Measurements from ENCODE around the gene ARSB.

ARSB gene

GRCh38 chr5:78746021-78746770, 238.9 kb downstream of the ARSB start:
- no peak for TF ChIP-seq CTCF (IDR thresholded peaks at IDR 0.05)

GRCh38 chr5:78744951-78745534, 240.1 kb downstream of the ARSB start:
- TF ChIP-seq CTCF (IDR thresholded peaks at IDR 0.05): no peak

GRCh38 chr5:78741019-78741418, 244.1 kb downstream of the ARSB start:
- no peak for TF ChIP-seq CTCF (IDR thresholded peaks at IDR 0.05)

GRCh38 chr5:78738693-78739300, 246.3 kb downstream of the ARSB start:
- TF ChIP-seq CTCF (IDR thresholded peaks at IDR 0.05): no peak; the same call in 1 of the 2 replicates

- no peak for TF ChIP-seq CTCF (IDR thresholded peaks at IDR 0.05)
Observed at GRCh38 chr5:78738104-78738503, 247.0 kb downstream of the ARSB start.

- TF ChIP-seq CTCF (IDR thresholded peaks at IDR 0.05): no peak
Observed at GRCh38 chr5:78735834-78736463, 249.2 kb downstream of the ARSB start.

GRCh38 chr5:78734950-78735349, 250.2 kb downstream of the ARSB start:
- TF ChIP-seq CTCF (IDR thresholded peaks at IDR 0.05): no peak
